GM18502 (cell line): ENCODE data around the gene EPHX1.
A peak's percentile ranks its signal among the peaks of the same experiment; 100 is the strongest.

Experiments used
- ATAC-seq: cut with Tn5 transposase; IDR thresholded peaks from one replicate; pipeline ENCODE4 v1.9.1; 2021; ENCODE audit warnings: mild to moderate bottlenecking; ENCODE audit not compliant: unreplicated experiment, poor library complexity

Gene EPHX1

GRCh38 chr1:225859151-225859550 is 49.2 kb downstream of the EPHX1 start:
- no peak for ATAC-seq

- ATAC-seq = no peak
These were observed 50.2 kb downstream of the EPHX1 start for GRCh38 chr1:225860107-225860506.

- ATAC-seq = no peak
These were observed 51.0 kb downstream of the EPHX1 start for GRCh38 chr1:225860876-225861441.

GRCh38 chr1:225861834-225862580 is 52.1 kb downstream of the EPHX1 start:
- ATAC-seq = no peak

- ATAC-seq = no peak
These were observed 52.6 kb downstream of the EPHX1 start for GRCh38 chr1:225862581-225862950.

GRCh38 chr1:225863167-225863566 is 53.2 kb downstream of the EPHX1 start:
- ATAC-seq = no peak

- ATAC-seq = no peak
These were observed 55.6 kb downstream of the EPHX1 start for GRCh38 chr1:225865514-225865913.

GRCh38 chr1:225866061-225866837 is 56.3 kb downstream of the EPHX1 start:
- peak; percentile 78 for ATAC-seq

GRCh38 chr1:225866981-225867380 is 57.1 kb downstream of the EPHX1 start:
- no peak for ATAC-seq

- ATAC-seq = no peak
These were observed 58.9 kb downstream of the EPHX1 start for GRCh38 chr1:225868631-225869330.

GRCh38 chr1:225870911-225871310 is 61.0 kb downstream of the EPHX1 start:
- ATAC-seq = no peak

- no peak for ATAC-seq
These were observed 61.6 kb downstream of the EPHX1 start for GRCh38 chr1:225871359-225872074.

- no peak for ATAC-seq
These were observed 62.1 kb downstream of the EPHX1 start for GRCh38 chr1:225872075-225872430.

GRCh38 chr1:225873281-225873850 is 63.4 kb downstream of the EPHX1 start:
- ATAC-seq = no peak

GRCh38 chr1:225874431-225874830 is 64.5 kb downstream of the EPHX1 start:
- ATAC-seq = no peak

- ATAC-seq = no peak
These were observed 65.3 kb downstream of the EPHX1 start for GRCh38 chr1:225875044-225875815.

- ATAC-seq = no peak
These were observed 67.1 kb downstream of the EPHX1 start for GRCh38 chr1:225876900-225877510.

- no peak for ATAC-seq
These were observed 67.7 kb downstream of the EPHX1 start for GRCh38 chr1:225877580-225877979.

- ATAC-seq = no peak
These were observed 68.4 kb downstream of the EPHX1 start for GRCh38 chr1:225878282-225878681.
